ENCODE results near the gene SDHB. TPM values are rescaled to one million over a fixed set of nuclear protein-coding genes. Genes with fewer than 3 reads are reported as not detected.

SDHB gene
- total RNA-seq, 1 donor from 2014 or later = 72.7 TPM

DNA sequence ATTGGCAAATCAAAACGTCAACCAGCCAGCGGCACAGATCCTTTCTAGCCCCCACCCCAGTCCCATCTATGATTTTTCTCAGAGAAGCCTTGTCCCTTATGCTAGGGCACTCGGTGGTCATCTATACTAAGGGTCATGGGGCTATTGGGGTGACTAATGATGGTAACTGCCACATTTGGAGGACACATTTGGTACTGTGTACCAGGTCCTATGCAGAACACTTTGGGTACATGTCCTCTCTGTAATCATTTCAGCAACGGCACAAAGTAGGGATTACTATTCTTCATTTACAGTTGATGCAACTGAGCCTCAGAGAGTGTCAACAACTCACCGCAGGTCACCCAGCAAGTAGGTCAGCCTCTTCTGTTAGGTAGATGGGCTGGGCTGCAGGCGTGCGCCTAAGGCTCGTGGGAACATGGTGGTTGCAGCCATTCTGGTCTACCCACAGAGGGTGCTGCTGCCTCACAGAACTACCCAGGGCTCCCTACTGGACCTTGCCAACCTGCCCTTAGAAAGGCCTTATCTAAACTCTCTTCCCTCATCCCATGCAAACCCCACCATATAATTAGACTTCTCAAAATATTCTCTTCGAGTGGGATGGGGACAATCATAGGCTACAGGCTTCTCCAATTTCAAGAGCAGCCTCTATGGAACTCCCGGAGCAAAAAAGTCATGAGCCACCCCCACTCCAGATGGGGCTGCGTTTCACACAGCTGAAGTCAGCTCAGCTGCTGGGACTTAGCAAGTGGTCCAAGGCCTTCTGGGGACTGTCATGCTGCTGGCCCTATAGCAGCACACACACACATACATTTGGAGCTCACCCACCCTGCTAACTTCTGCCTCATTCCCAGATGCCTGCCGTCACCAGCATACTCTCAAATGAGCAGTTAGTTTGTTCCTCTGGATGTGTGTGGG is 5.8 kb upstream of the SDHB start:
- TF ChIP-seq CTCF (conservative IDR thresholded peaks at IDR 0.05) = peak; percentile 84
- H3K27ac Mint-ChIP-seq = no peak overlapping the region

GRCh38 chr1:17056551-17056950 is 2.7 kb upstream of the SDHB start:
- Mint-ChIP-seq H3K27ac (no peak overlapping the region), H3K27me3 (no peaks in the 10 kb centered on the region), H3K4me1 (ENCODE audit: unreplicated experiment) (peaks cover 37% of the 10 kb centered on the region), H3K9me3 (no peaks in the 10 kb centered on the region), H3K4me3 (no peak overlapping the region), H3K36me3 (no peaks in the 10 kb centered on the region)
- TF ChIP-seq CTCF (conservative IDR thresholded peaks at IDR 0.05) = no peak
- DNase-seq (ENCODE audit: extremely low spot score, unreplicated experiment) = no peak

More for the DNA sequence above, 5.8 kb upstream of the SDHB start:
- Mint-ChIP-seq H3K4me1 (ENCODE audit: unreplicated experiment) (peaks cover 30% of the 10 kb centered on the region), H3K9me3 (no peaks in the 10 kb centered on the region), H3K27me3 (no peaks in the 10 kb centered on the region), H3K36me3 (no peaks in the 10 kb centered on the region), H3K4me3 (no peak overlapping the region)
- no peak for DNase-seq (ENCODE audit: extremely low spot score, unreplicated experiment)

DNA sequence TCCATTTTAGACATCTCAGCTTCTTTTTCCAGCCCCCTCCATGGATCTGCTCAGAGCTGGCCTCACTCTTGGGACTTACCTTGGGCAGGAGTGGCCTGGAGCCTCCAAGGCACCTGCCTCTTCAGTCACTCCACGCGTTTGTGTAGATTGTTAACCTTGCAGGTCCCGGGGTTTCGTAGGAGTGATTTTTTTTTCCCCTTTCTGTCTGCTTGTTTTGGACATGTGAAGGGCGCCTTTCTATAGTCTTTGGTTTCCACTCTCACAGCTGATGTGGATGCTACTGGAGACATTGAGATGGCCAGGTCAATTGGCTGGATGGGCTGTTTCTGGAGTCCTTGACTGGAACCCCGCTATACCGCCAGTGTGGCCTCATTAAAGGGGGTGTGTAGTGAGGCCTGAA is 2.0 kb upstream of the SDHB start:
- Mint-ChIP-seq H3K9me3 (no peaks in the 10 kb centered on the region), H3K4me1 (ENCODE audit: unreplicated experiment) (peaks cover 42% of the 10 kb centered on the region), H3K27me3 (no peaks in the 10 kb centered on the region), H3K36me3 (peaks cover 7% of the 10 kb centered on the region), H3K4me3 (peak overlapping the region; percentile 67), H3K27ac (no peak overlapping the region)
- no peak for TF ChIP-seq CTCF (conservative IDR thresholded peaks at IDR 0.05)
- DNase-seq (ENCODE audit: extremely low spot score, unreplicated experiment) = no peak

DNA sequence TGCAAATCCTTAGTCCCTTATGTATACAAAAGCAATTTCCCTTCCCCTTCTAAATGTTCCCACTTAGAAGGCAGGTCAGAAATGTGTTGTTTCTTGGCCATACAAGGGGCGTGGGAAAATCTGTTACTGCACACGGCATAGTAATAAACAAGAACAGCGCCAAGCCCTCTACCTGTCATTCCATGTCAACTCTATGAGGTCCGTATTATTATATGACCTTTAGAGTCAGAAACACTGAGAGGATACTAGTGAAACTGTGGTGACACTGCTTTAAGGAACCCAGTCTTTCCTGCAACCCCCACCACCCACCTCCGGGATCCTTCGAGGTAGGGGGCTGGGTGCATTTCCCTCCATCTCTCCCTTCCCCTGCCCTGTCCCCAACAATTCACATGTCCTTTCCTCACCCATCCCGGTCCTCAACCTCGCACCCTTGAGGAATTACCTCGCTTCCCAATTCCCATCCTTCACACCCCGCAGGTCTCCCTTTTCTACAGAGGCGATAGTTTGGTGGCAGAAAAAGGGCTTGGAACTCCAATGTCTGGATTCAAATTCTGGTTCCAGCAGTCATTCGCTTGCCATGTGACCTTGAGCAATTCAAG is 647 bp downstream of the SDHB start:
- H3K36me3 Mint-ChIP-seq = peaks cover 7% of the 10 kb centered on the region
- no peak for TF ChIP-seq CTCF (conservative IDR thresholded peaks at IDR 0.05)
- no peaks in the 10 kb centered on the region for H3K27me3 Mint-ChIP-seq
- H3K9me3 Mint-ChIP-seq = no peaks in the 10 kb centered on the region
- peak overlapping the region; percentile 99 for H3K4me3 Mint-ChIP-seq
- peaks cover 28% of the 10 kb centered on the region for H3K4me1 Mint-ChIP-seq (ENCODE audit: unreplicated experiment)
- DNase-seq (ENCODE audit: extremely low spot score, unreplicated experiment) = no peak
- H3K27ac Mint-ChIP-seq = peak overlapping the region; percentile 96

- Mint-ChIP-seq H3K4me1 (ENCODE audit: unreplicated experiment) (peaks cover 28% of the 10 kb centered on the region), H3K27ac (peak overlapping the region; percentile 96)
- TF ChIP-seq CTCF (conservative IDR thresholded peaks at IDR 0.05) = no peak
Observed at GRCh38 chr1:17052641-17053040, 1.2 kb downstream of the SDHB start.

More at GRCh38 chr1:17052641-17053040, 1.2 kb downstream of the SDHB start:
- Mint-ChIP-seq H3K27me3 (no peaks in the 10 kb centered on the region), H3K9me3 (no peaks in the 10 kb centered on the region), H3K36me3 (peaks cover 7% of the 10 kb centered on the region), H3K4me3 (peak overlapping the region; percentile 99)
- no peak for DNase-seq (ENCODE audit: extremely low spot score, unreplicated experiment)
